OCI-LY1 (cell line): ENCODE results near the gene SEMA3B.

Experiments
- H2AFZ ChIP-seq: fragments of 200-600 bp; sonication (generic), shearing (Covaris generic); 2 replicates; pipeline ENCODE4 v1.6.0; 2014; ENCODE audit warnings: antibody characterized with exemption, mild to moderate bottlenecking, low read length
- H3F3A ChIP-seq: fragments of 200-600 bp; sonication (generic), shearing (Covaris generic); 2 replicates; pipeline ENCODE4 v1.6.0; 2014; ENCODE audit warnings: mild to moderate bottlenecking, antibody characterized with exemption, low read length, moderate library complexity; ENCODE audit not compliant: insufficient read depth
- H3K27ac ChIP-seq: fragments of 200-600 bp; sonication (generic); 2 replicates; pipeline ENCODE4 v1.5.1; 2014; ENCODE audit warnings: low read length, mixed run types, mild to moderate bottlenecking, low read depth; ENCODE audit not compliant: poor library complexity, severe bottlenecking
- H3K27me3 ChIP-seq: fragments of 200-600 bp; sonication (generic); 2 replicates; pipeline ENCODE4 v1.6.0; 2014; ENCODE audit warnings: antibody characterized with exemption, mild to moderate bottlenecking, low read length, moderate library complexity; ENCODE audit not compliant: insufficient read depth
- H3K36me3 ChIP-seq: fragments of 200-600 bp; sonication (generic); 2 replicates; pipeline ENCODE4 v1.6.1; 2014; ENCODE audit warnings: mild to moderate bottlenecking, antibody characterized with exemption, low read length, moderate library complexity, mixed read lengths; ENCODE audit not compliant: insufficient read depth
- H3K4me1 ChIP-seq: fragments of 200-600 bp; sonication (generic); 2 replicates; pipeline ENCODE4 v1.5.1; 2014; ENCODE audit warnings: mild to moderate bottlenecking, low read length, moderate library complexity; ENCODE audit not compliant: insufficient read depth, severe bottlenecking
- H3K4me2 ChIP-seq: fragments of 200-600 bp; sonication (generic), shearing (Covaris generic); 2 replicates; pipeline ENCODE4 v1.6.1; 2014; ENCODE audit warnings: low read length
- H3K4me3 ChIP-seq: fragments of 200-600 bp; sonication (generic); 2 replicates; pipeline ENCODE4 v1.5.1; 2014; ENCODE audit warnings: low read length, low read depth, mild to moderate bottlenecking, mixed read lengths; ENCODE audit not compliant: poor library complexity, severe bottlenecking
- H3K79me2 ChIP-seq: fragments of 200-600 bp; shearing (Covaris generic); 2 replicates; pipeline ENCODE4 v1.6.1; 2016; ENCODE audit warnings: mixed run types, low read length, mixed read lengths; ENCODE audit not compliant: insufficient read depth
- H3K9ac ChIP-seq: fragments of 200-600 bp; sonication (generic), shearing (Covaris generic); 2 replicates; pipeline ENCODE4 v1.6.1; 2014; ENCODE audit warnings: mild to moderate bottlenecking, low read length, mixed read lengths
- H3K9me2 ChIP-seq: fragments of 200-600 bp; sonication (generic), shearing (Covaris generic); 2 replicates; pipeline ENCODE4 v1.6.1; 2014; ENCODE audit warnings: low read depth, mild to moderate bottlenecking, low read length, mixed read lengths
- H3K9me3 ChIP-seq: fragments of 200-600 bp; shearing (Covaris generic); 2 replicates; pipeline ENCODE4 v1.6.1; 2014; ENCODE audit warnings: low read length, mixed read lengths
- H4K20me1 ChIP-seq: fragments of 200-600 bp; sonication (generic), shearing (Covaris generic); 2 replicates; pipeline ENCODE4 v1.6.0; 2016; ENCODE audit warnings: mild to moderate bottlenecking, low read length; ENCODE audit not compliant: insufficient read depth
- CTCF ChIP-seq: fragments of 200-600 bp; sonication (generic), shearing (Covaris generic); IDR thresholded peaks from 2 replicates; pipeline ENCODE4 v1.5.1; 2017; ENCODE audit warnings: mild to moderate bottlenecking, antibody characterized with exemption, low read length, moderate library complexity, mixed read lengths
- EZH2 ChIP-seq: fragments of 200-600 bp; sonication (generic), shearing (Covaris generic); IDR thresholded peaks from 2 replicates; pipeline ENCODE4 v1.8.0; 2017; ENCODE audit warnings: borderline replicate concordance, mixed run types, mild to moderate bottlenecking, antibody characterized with exemption, low read length, moderate library complexity, mixed read lengths

SEMA3B gene

GRCh38 chr3:50251220-50251619 lies 17.7 kb upstream of the SEMA3B start:
- no peak overlapping the region for H3K4me2 ChIP-seq
- no peak overlapping the region for H3K4me3 ChIP-seq
- H3K79me2 ChIP-seq = peaks cover 7% of the 10 kb centered on the region; the same call in 1 of the 2 replicates
- TF ChIP-seq CTCF = no peak
- TF ChIP-seq EZH2 = no peak
- H4K20me1 ChIP-seq = no peaks in the 10 kb centered on the region
- no peak overlapping the region for H3K9ac ChIP-seq
- H3K27ac ChIP-seq = no peak overlapping the region
- no peak overlapping the region for H2AFZ ChIP-seq
- no peaks in the 10 kb centered on the region for H3K9me2 ChIP-seq
- H3K9me3 ChIP-seq = no peaks in the 10 kb centered on the region
- H3K27me3 ChIP-seq = no peaks in the 10 kb centered on the region
- H3K36me3 ChIP-seq = peaks cover 38% of the 10 kb centered on the region; the same call in 1 of the 2 replicates
- no peaks in the 10 kb centered on the region for H3F3A ChIP-seq
- peaks cover 14% of the 10 kb centered on the region for H3K4me1 ChIP-seq

GRCh38 chr3:50254577-50255250 lies 14.2 kb upstream of the SEMA3B start:
- H3F3A ChIP-seq = no peaks in the 10 kb centered on the region
- no peak overlapping the region for H3K27ac ChIP-seq
- no peak for TF ChIP-seq CTCF
- no peak for TF ChIP-seq EZH2
- no peak overlapping the region for H3K9ac ChIP-seq
- no peak overlapping the region for H3K4me3 ChIP-seq
- H3K9me2 ChIP-seq = no peaks in the 10 kb centered on the region
- H4K20me1 ChIP-seq = no peaks in the 10 kb centered on the region
- H3K79me2 ChIP-seq = no peaks in the 10 kb centered on the region
- peaks cover 6% of the 10 kb centered on the region for H3K4me1 ChIP-seq
- H2AFZ ChIP-seq = no peak overlapping the region
- H3K27me3 ChIP-seq = no peaks in the 10 kb centered on the region
- peaks cover 59% of the 10 kb centered on the region for H3K36me3 ChIP-seq
- H3K4me2 ChIP-seq = no peak overlapping the region
- H3K9me3 ChIP-seq = no peaks in the 10 kb centered on the region

GRCh38 chr3:50255251-50255615 lies 13.7 kb upstream of the SEMA3B start:
- H3K27ac ChIP-seq = no peak overlapping the region
- H3K4me3 ChIP-seq = no peak overlapping the region
- no peaks in the 10 kb centered on the region for H3K79me2 ChIP-seq
- H3K9me3 ChIP-seq = no peaks in the 10 kb centered on the region
- no peaks in the 10 kb centered on the region for H4K20me1 ChIP-seq
- peaks cover 59% of the 10 kb centered on the region for H3K36me3 ChIP-seq
- no peak overlapping the region for H2AFZ ChIP-seq
- H3K9me2 ChIP-seq = no peaks in the 10 kb centered on the region
- H3F3A ChIP-seq = no peaks in the 10 kb centered on the region
- no peaks in the 10 kb centered on the region for H3K27me3 ChIP-seq
- H3K4me1 ChIP-seq = peaks cover 9% of the 10 kb centered on the region
- TF ChIP-seq EZH2 (no peak), CTCF (no peak)
- no peak overlapping the region for H3K4me2 ChIP-seq
- H3K9ac ChIP-seq = no peak overlapping the region
